ENCODE results near the gene OPA1. TPM values are rescaled to one million over a fixed set of nuclear protein-coding genes. Genes with fewer than 3 reads are reported as not detected.

Gene OPA1
- total RNA-seq, 1 donor from 2014 or later: 67.2 TPM

DNA sequence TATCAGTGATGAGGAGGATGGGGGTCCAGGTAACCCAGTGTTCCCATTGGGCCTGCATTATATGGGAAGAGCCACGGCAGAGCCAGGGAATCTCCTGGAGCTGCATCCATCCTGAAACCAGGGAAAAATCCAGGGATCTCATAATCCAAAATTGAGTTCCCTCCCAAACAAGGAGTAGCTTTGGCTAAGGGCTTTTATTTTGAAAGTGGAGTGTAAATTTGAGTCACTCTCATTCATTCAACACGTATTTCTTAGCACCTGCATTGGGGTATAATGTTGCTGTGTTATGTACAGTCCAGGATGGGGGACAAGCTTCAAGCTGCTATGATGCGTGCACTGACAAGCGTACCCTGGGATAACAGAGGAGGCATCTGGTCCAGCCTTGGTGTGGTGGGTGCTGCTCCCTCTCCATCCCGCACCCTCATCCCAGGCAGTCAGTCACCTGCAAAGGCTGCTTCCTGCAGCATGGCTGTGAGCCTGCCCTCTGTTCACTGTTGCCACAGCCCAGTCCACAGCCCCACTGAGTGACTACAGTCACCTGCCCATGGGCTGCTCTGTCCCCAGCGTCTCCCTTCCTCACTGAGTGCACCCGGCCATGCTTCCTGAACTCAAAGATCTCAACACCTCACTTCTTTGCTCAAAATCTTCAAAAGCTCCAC lies 135.6 kb downstream of the OPA1 start:
- DNase-seq (ENCODE audit: low spot score): no peak
- no peaks in the 10 kb centered on the region for H3K9me3 Mint-ChIP-seq (ENCODE audit: unreplicated experiment)
- TF ChIP-seq, protein P1, sequence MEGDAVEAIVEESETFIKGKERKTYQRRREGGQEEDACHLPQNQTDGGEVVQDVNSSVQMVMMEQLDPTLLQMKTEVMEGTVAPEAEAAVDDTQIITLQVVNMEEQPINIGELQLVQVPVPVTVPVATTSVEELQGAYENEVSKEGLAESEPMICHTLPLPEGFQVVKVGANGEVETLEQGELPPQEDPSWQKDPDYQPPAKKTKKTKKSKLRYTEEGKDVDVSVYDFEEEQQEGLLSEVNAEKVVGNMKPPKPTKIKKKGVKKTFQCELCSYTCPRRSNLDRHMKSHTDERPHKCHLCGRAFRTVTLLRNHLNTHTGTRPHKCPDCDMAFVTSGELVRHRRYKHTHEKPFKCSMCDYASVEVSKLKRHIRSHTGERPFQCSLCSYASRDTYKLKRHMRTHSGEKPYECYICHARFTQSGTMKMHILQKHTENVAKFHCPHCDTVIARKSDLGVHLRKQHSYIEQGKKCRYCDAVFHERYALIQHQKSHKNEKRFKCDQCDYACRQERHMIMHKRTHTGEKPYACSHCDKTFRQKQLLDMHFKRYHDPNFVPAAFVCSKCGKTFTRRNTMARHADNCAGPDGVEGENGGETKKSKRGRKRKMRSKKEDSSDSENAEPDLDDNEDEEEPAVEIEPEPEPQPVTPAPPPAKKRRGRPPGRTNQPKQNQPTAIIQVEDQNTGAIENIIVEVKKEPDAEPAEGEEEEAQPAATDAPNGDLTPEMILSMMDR (IDR thresholded peaks at IDR 0.05; ENCODE audit: unreplicated experiment): no peak
- no peak overlapping the region for H3K4me3 Mint-ChIP-seq (ENCODE audit: unreplicated experiment)
- H3K36me3 Mint-ChIP-seq (ENCODE audit: low read depth, unreplicated experiment): no peaks in the 10 kb centered on the region
- no peaks in the 10 kb centered on the region for H3K4me1 Mint-ChIP-seq (ENCODE audit: unreplicated experiment)
- no peak overlapping the region for H3K27ac Mint-ChIP-seq (ENCODE audit: unreplicated experiment)
- H3K27me3 Mint-ChIP-seq (ENCODE audit: unreplicated experiment): peaks cover 4% of the 10 kb centered on the region

- Mint-ChIP-seq H3K27me3 (ENCODE audit: unreplicated experiment) (peaks cover 4% of the 10 kb centered on the region), H3K9me3 (ENCODE audit: unreplicated experiment) (no peaks in the 10 kb centered on the region), H3K4me1 (ENCODE audit: unreplicated experiment) (no peaks in the 10 kb centered on the region), H3K27ac (ENCODE audit: unreplicated experiment) (no peak overlapping the region), H3K36me3 (ENCODE audit: low read depth, unreplicated experiment) (no peaks in the 10 kb centered on the region), H3K4me3 (ENCODE audit: unreplicated experiment) (no peak overlapping the region)
- TF ChIP-seq, protein P1 (IDR thresholded peaks at IDR 0.05; ENCODE audit: unreplicated experiment): no peak
- no peak for DNase-seq (ENCODE audit: low spot score)
Measured at GRCh38 chr3:193729088-193729465, 136.1 kb downstream of the OPA1 start.

DNA sequence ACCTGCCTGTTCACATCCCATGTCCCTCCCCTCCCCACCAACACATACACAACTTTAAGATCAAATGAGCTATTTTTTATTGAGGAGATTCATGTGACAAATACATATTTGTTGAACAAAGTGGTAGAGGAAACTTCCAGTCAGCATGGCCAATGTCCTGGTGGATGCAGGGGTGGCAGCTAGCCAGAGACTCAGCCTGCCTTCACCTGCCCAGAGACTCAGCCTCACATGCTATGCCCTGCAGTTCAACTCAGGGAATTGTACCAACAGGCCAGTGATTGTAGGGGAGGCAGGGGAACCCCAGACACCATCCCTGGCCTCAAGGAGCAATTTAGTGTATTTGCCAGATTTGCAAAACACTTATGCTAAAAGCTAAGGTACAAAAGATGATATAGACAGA lies 136.6 kb downstream of the OPA1 start:
- Mint-ChIP-seq H3K27ac (ENCODE audit: unreplicated experiment) (no peak overlapping the region), H3K27me3 (ENCODE audit: unreplicated experiment) (peaks cover 4% of the 10 kb centered on the region)
- TF ChIP-seq, protein P1 (IDR thresholded peaks at IDR 0.05; ENCODE audit: unreplicated experiment): no peak

DNA sequence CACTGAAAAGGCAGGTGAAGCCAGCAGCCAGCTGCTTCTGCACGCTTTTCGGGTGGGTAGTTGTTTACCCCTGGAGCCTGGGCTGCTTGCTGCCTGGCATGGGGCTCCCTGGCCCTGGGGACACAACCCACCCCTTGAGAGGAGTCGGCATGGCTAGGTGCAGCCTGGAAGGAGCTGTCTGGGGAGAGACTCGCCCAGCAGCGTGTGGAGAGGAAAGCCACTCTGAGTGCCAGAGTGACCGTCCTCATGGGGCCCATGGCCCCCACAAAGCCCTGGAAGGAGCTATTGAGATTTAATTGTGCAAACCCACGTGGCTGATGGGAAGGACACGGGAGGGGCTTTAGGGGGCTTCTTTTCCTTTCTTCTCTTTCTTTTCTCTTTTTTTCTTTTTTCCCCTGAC lies 137.5 kb downstream of the OPA1 start:
- no peak overlapping the region for H3K27ac Mint-ChIP-seq (ENCODE audit: unreplicated experiment)
- no peaks in the 10 kb centered on the region for H3K9me3 Mint-ChIP-seq (ENCODE audit: unreplicated experiment)
- H3K36me3 Mint-ChIP-seq (ENCODE audit: low read depth, unreplicated experiment): no peaks in the 10 kb centered on the region
- H3K27me3 Mint-ChIP-seq (ENCODE audit: unreplicated experiment): peaks cover 4% of the 10 kb centered on the region
- H3K4me3 Mint-ChIP-seq (ENCODE audit: unreplicated experiment): no peak overlapping the region
- TF ChIP-seq, protein P1 (IDR thresholded peaks at IDR 0.05; ENCODE audit: unreplicated experiment): no peak
- no peaks in the 10 kb centered on the region for H3K4me1 Mint-ChIP-seq (ENCODE audit: unreplicated experiment)
- DNase-seq (ENCODE audit: low spot score): no peak

More for the DNA sequence above, 136.6 kb downstream of the OPA1 start:
- no peak overlapping the region for H3K4me3 Mint-ChIP-seq (ENCODE audit: unreplicated experiment)
- H3K36me3 Mint-ChIP-seq (ENCODE audit: low read depth, unreplicated experiment): no peaks in the 10 kb centered on the region
- H3K4me1 Mint-ChIP-seq (ENCODE audit: unreplicated experiment): no peaks in the 10 kb centered on the region
- no peaks in the 10 kb centered on the region for H3K9me3 Mint-ChIP-seq (ENCODE audit: unreplicated experiment)
- no peak for DNase-seq (ENCODE audit: low spot score)

GRCh38 chr3:193730976-193731375 lies 138.0 kb downstream of the OPA1 start:
- H3K36me3 Mint-ChIP-seq (ENCODE audit: low read depth, unreplicated experiment): no peaks in the 10 kb centered on the region
- no peak overlapping the region for H3K27ac Mint-ChIP-seq (ENCODE audit: unreplicated experiment)
- TF ChIP-seq, protein P1 (IDR thresholded peaks at IDR 0.05; ENCODE audit: unreplicated experiment): no peak
- no peaks in the 10 kb centered on the region for H3K4me1 Mint-ChIP-seq (ENCODE audit: unreplicated experiment)
- DNase-seq (ENCODE audit: low spot score): no peak
- peaks cover 4% of the 10 kb centered on the region for H3K27me3 Mint-ChIP-seq (ENCODE audit: unreplicated experiment)
- H3K9me3 Mint-ChIP-seq (ENCODE audit: unreplicated experiment): no peaks in the 10 kb centered on the region
- H3K4me3 Mint-ChIP-seq (ENCODE audit: unreplicated experiment): no peak overlapping the region
